Upper lobe of left lung (tissue), 6 donors: ENCODE results near the gene WFDC2. TPM values are rescaled to one million over a fixed set of nuclear protein-coding genes. Genes with fewer than 3 reads are reported as not detected.

Experiments used
- ATAC-seq, 2 donors: fragments of 200-7000 bp; cut with Tn5 transposase; one replicate each; pipeline ENCODE4 v1.9.1; 2022; ENCODE audit warnings: mild to moderate bottlenecking in 2 of 2, moderate library complexity in 2 of 2; ENCODE audit not compliant: low FRiP score in 2 of 2
- DNase-seq, 2 donors: peaks; one replicate each; pipeline ENCODE4 v3.0.0-alpha.2; 2019 to 2020
- H3K27ac ChIP-seq, 4 donors: fragments of 200-600 bp; sonication (generic); one replicate each; pipeline ENCODE4 v1.5.1; 2016 to 2019
- H3K27me3 ChIP-seq, 4 donors: fragments of 200-600 bp; sonication (generic); one replicate each; pipeline ENCODE4 v1.5.1; 2017 to 2019
- H3K36me3 ChIP-seq, 4 donors: fragments of 200-600 bp; sonication (generic); one replicate each; pipeline ENCODE4 v1.5.1; 2016 to 2019
- H3K4me1 ChIP-seq, 4 donors: fragments of 200-600 bp; sonication (generic); one replicate each; pipeline ENCODE4 v1.5.1; 2018 to 2019
- H3K4me3 ChIP-seq, 4 donors: fragments of 200-600 bp; sonication (generic); one replicate each; pipeline ENCODE4 v1.5.1; 2017 to 2019; ENCODE audit warnings: mild to moderate bottlenecking in 2 of 4, moderate library complexity in 1 of 4
- H3K9me3 ChIP-seq, 4 donors: fragments of 200-600 bp; sonication (generic); one replicate each; pipeline ENCODE4 v1.5.1; 2018 to 2019
- EP300 ChIP-seq, 4 donors: sonication (generic); formaldehyde crosslinking; IDR thresholded peaks; one replicate each; pipeline ENCODE4 v1.5.1; 2017; ENCODE audit warnings: antibody characterized with exemption in 4 of 4, control low read depth in 2 of 4
- POLR2A ChIP-seq, 4 donors: fragments of 450-650 bp; IDR thresholded peaks; one replicate each; pipeline ENCODE4 v1.5.1; 2016 to 2017; ENCODE audit warnings: antibody characterized with exemption in 4 of 4, mild to moderate bottlenecking in 2 of 4
- POLR2AphosphoS5 ChIP-seq, 2 donors: sonication (generic); formaldehyde crosslinking; IDR thresholded peaks; one replicate each; pipeline ENCODE4 v1.5.1; 2017; ENCODE audit warnings: antibody characterized with exemption in 2 of 2
- WGBS, 2 donors: methylation state at CpG; one replicate each; pipeline ENCODE4 v1.1.5; 2017 to 2018; 5-methylcytosine and 5-hydroxymethylcytosine counted together
- total RNA-seq, 6 donors: library from RNA; depleted of rRNA in 4 of 6; stranded (reverse); fragments of >200 nt in 4 of 6; gene quantifications; one replicate each; pipeline versions ENCODE4 v1.1.0 to v1.2.1, GENCODE V29; 2016 to 2021
- TF ChIP-seq, protein P1 (sequence below), 6 experiments: fragments of 450-650 bp in 4 of 6; fragments of 200-600 bp in 2 of 6; sonication (generic) in 2 of 6; IDR thresholded peaks; one replicate each; pipeline ENCODE4 v1.5.1; 2016 to 2019; ENCODE audit warnings: antibody characterized with exemption in 6 of 6
- donor health status: DM: no; HTN: no; CAD: no; lungs with moderate emphysema.
- donor health status: DM: no; HTN: yes; CAD: no; lungs with severe emphysema.

Gene WFDC2
- total RNA-seq, 6 donors from 2014 or later: 91.7 to 163 (median 135) TPM

DNA sequence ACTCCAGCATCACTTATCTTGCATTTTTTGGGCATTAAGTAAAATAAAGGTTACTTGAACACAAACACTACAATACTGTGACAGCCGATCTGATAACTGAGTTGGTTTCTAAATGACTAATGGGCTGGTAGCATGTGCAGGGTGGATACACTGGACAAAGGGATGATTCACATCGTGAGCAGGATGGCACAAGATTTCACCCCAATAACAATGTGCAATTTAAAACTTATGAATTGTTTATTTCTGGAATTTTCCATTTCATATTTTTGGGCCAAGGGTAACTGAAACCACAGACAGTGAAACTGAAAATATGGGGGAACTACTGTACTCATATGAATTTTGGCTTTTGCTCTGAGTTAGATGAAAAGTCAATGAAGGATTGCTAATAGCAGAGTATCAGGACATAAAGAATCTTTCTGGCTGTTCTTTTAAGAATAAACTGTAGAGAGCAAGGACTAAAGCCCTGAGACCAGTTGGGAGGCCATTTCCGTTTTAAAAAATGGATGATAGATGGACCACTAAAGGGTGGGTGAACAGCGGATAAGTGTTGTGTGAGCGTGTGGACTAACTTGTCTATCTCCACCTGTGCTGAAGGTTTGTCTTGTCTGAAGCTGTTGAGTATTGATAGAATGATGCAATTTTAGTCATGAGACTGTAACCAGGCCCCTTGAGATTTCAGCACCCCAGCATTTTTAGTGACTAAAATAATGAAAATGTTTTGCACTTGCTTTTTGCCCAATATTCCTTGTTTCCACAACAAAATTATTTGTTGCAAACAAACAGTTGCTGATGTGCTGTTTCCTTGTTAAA is 37.7 kb downstream of the WFDC2 start:
- 82 to 86% methylated on average over 5 of the region's 5 CpGs for WGBS, 2 donors
- H3K27me3 ChIP-seq: no peaks in the 10 kb centered on the region
- H3K36me3 ChIP-seq: no peaks in the 10 kb centered on the region
- TF ChIP-seq POLR2AphosphoS5 (IDR thresholded peaks at IDR 0.05) (no peak), POLR2A (IDR thresholded peaks at IDR 0.05) (no peak), EP300 (IDR thresholded peaks at IDR 0.05) (no peak)
- TF ChIP-seq, protein P1, sequence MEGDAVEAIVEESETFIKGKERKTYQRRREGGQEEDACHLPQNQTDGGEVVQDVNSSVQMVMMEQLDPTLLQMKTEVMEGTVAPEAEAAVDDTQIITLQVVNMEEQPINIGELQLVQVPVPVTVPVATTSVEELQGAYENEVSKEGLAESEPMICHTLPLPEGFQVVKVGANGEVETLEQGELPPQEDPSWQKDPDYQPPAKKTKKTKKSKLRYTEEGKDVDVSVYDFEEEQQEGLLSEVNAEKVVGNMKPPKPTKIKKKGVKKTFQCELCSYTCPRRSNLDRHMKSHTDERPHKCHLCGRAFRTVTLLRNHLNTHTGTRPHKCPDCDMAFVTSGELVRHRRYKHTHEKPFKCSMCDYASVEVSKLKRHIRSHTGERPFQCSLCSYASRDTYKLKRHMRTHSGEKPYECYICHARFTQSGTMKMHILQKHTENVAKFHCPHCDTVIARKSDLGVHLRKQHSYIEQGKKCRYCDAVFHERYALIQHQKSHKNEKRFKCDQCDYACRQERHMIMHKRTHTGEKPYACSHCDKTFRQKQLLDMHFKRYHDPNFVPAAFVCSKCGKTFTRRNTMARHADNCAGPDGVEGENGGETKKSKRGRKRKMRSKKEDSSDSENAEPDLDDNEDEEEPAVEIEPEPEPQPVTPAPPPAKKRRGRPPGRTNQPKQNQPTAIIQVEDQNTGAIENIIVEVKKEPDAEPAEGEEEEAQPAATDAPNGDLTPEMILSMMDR (IDR thresholded peaks at IDR 0.05): no peak
- no peak overlapping the region for H3K27ac ChIP-seq
- H3K9me3 ChIP-seq: no peaks in the 10 kb centered on the region
- ATAC-seq (no peak), DNase-seq (no peak)
- no peak overlapping the region for H3K4me3 ChIP-seq
- no peaks in the 10 kb centered on the region for H3K4me1 ChIP-seq

DNA sequence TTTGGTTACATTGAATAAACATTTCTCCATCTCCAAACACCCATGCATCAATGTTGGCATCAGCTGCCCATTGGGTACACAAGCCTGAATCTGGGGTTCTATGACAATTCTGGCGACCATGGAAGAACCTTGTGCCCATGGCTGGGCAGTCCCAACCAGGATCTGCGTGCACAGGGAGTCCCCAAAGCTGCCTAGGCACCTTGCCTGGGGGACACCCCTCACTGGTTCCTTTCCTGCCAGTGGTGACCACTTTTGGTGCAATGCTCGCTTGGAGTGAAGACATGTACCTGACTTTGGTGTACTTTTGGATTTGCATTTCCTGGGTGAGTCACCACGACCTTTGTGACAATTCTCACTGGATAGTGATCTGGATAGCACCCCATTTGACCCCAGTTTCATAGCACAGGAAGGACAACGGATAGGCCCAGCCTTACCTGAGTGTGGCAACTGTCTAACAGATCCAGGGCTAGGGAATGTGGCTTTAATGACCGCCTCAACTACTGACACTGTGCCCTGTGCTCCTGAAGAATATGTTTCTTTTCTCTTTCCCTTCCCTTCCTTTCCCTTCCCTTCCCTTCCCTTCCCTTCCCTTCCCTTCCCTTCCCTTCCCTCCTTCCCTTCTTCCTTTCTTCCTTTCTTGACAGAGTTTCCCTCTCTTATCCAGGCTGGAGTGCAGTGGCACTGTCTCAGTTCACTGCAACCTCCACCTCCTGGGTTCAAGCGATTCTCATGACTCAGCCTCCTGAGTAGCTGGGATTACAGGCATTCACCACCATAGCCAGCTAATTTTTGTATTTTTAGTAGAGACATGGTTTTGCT is 38.7 kb downstream of the WFDC2 start:
- no peak for TF ChIP-seq POLR2A (IDR thresholded peaks at IDR 0.05)
- no peak for TF ChIP-seq EP300 (IDR thresholded peaks at IDR 0.05)
- TF ChIP-seq, protein P1 (IDR thresholded peaks at IDR 0.05): no peak
- TF ChIP-seq POLR2AphosphoS5 (IDR thresholded peaks at IDR 0.05): no peak
- DNase-seq: no peak
- Histone ChIP-seq H3K27me3 (no peaks in the 10 kb centered on the region), H3K4me1 (no peaks in the 10 kb centered on the region), H3K4me3 (no peak overlapping the region), H3K9me3 (no peaks in the 10 kb centered on the region), H3K36me3 (no peaks in the 10 kb centered on the region), H3K27ac (no peak overlapping the region)
- ATAC-seq: no peak
- 71 to 82% methylated on average over 6 to 7 of the region's 7 CpGs for WGBS, 2 donors

DNA sequence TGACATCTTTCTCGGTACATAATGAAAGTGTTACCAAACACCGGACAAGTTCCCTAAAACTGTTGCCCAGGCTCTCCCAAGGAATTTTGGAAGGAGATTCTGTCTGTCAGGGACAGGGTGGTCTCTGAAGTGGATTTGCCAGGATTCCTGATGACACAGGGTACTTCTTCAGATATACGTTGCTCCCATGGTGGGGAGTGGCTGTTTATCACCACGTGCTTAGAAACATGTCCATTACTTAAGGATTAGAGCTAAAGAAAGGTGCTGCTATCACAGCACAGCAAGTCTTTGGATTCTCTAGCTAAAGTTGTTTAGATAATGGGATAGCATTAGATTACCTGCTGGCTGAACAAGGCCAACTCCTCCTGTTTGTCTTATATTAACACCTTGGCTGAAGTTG is 39.5 kb downstream of the WFDC2 start:
- Histone ChIP-seq H3K4me3 (no peak overlapping the region), H3K9me3 (no peaks in the 10 kb centered on the region), H3K4me1 (no peaks in the 10 kb centered on the region), H3K27me3 (no peaks in the 10 kb centered on the region), H3K36me3 (no peaks in the 10 kb centered on the region), H3K27ac (no peak overlapping the region)
- ATAC-seq (no peak), DNase-seq (no peak)
- no peak for TF ChIP-seq POLR2AphosphoS5 (IDR thresholded peaks at IDR 0.05)
- no peak for TF ChIP-seq EP300 (IDR thresholded peaks at IDR 0.05)
- no peak for TF ChIP-seq POLR2A (IDR thresholded peaks at IDR 0.05)
- TF ChIP-seq, protein P1 (IDR thresholded peaks at IDR 0.05): no peak
- WGBS, 2 donors: 81 to 84% methylated on average over 4 of the region's 4 CpGs

DNA sequence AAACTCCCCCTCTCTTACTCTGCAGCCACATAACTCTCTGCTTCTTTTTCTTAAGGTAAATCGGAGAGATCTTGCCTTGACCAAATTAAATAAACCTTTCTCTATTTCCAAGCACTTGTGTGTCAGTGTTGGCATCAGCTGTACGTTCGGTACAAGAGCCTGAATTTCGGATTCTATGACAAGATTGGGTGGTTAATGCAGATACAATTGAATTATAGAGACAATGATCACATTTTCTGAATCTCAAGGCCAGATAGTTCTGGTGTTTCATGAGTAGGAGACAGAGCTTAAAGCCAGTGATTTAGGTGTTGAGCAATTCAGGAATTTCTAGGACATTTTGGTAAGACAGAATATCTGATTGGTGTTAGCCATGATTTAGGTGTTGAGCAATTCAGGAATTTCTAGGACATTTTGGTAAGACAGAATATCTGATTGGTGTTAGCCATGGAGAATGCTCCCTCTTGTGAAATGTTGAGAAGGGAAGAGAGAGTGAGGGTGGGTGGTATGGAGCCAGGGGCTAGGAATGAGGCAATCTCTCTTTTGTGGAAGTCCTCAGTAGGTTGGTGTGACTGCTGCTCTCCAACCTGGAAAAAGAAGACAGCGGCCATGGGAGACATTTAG is 40.8 kb downstream of the WFDC2 start:
- 82 to 89% methylated on average over 5 of the region's 5 CpGs for WGBS, 2 donors
- H3K27me3 ChIP-seq: no peaks in the 10 kb centered on the region
- ATAC-seq: no peak
- TF ChIP-seq, protein P1 (IDR thresholded peaks at IDR 0.05): no peak
- TF ChIP-seq POLR2A (IDR thresholded peaks at IDR 0.05) (no peak), EP300 (IDR thresholded peaks at IDR 0.05) (no peak), POLR2AphosphoS5 (IDR thresholded peaks at IDR 0.05) (no peak)
- no peaks in the 10 kb centered on the region for H3K36me3 ChIP-seq
- H3K27ac ChIP-seq: no peak overlapping the region
- H3K4me1 ChIP-seq: no peaks in the 10 kb centered on the region
- H3K4me3 ChIP-seq: no peak overlapping the region
- no peaks in the 10 kb centered on the region for H3K9me3 ChIP-seq
- DNase-seq: no peak
